H1 (cell line): Measurements from ENCODE around the gene FHL2. TPM values are rescaled to one million over a fixed set of nuclear protein-coding genes. Genes with fewer than 3 reads are reported as not detected.

Experiments
- CTCF ChIA-PET: fragments of 300-600 bp; sonication (Branson Sonifier 250); formaldehyde crosslinking; loops from one replicate; lab custom pipeline; 2021; ENCODE audit not compliant: partially characterized antibody; lab: Charles Lee
- POLR2A ChIA-PET: fragments of 300-600 bp; sonication (Branson Sonifier 250); formaldehyde crosslinking; loops from one replicate; lab custom pipeline; 2021; ENCODE audit warnings: inconsistent platforms; ENCODE audit not compliant: partially characterized antibody; lab: Charles Lee
- DNase-seq, 2 experiments: peaks; one replicate each; pipeline versions ENCODE4 v3.0.0 to v3.0.0-alpha.2; 2010 to 2022; ENCODE audit warnings: low spot score in 2 of 2, low read depth in 1 of 2, mixed read lengths in 1 of 2
- FAIRE-seq: peaks from 2 replicates; lab custom pipeline; 2011; peaks lifted over from hg19 to GRCh38; lab: Jason Lieb, UNC
- H2AFZ ChIP-seq: 2 replicates; pipeline ENCODE4 v1.8.1; 2012; ENCODE audit warnings: low read length, inconsistent platforms
- H2AK5ac ChIP-seq: 2 replicates; pipeline ENCODE4 v1.6.1; 2013; ENCODE audit warnings: low read depth, low read length
- H2BK120ac ChIP-seq: replicated peaks from 2 replicates; pipeline ENCODE3; 2013; ENCODE audit warnings: low read depth, low read length, inconsistent platforms
- H2BK12ac ChIP-seq: 2 replicates; pipeline ENCODE4 v1.6.1; 2013; ENCODE audit warnings: low read depth, low read length
- H2BK15ac ChIP-seq: 2 replicates; pipeline ENCODE4 v1.6.1; 2013; ENCODE audit warnings: low read length
- H2BK20ac ChIP-seq: 2 replicates; pipeline ENCODE4 v1.6.1; 2013; ENCODE audit warnings: low read length
- H2BK5ac ChIP-seq: 2 replicates; pipeline ENCODE4 v1.6.1; 2013; ENCODE audit warnings: low read depth, low read length
- H3K14ac ChIP-seq: 2 replicates; pipeline ENCODE4 v1.6.1; 2013; ENCODE audit warnings: inconsistent platforms; ENCODE audit not compliant: insufficient read length
- H3K18ac ChIP-seq: 2 replicates; pipeline ENCODE4 v1.6.1; 2013; ENCODE audit warnings: low read length; ENCODE audit errors: extremely low read depth
- H3K23ac ChIP-seq: 2 replicates; pipeline ENCODE4 v1.6.1; 2013; ENCODE audit warnings: inconsistent platforms; ENCODE audit not compliant: insufficient read length
- H3K23me2 ChIP-seq: 2 replicates; pipeline ENCODE4 v1.6.1; 2013; ENCODE audit warnings: low read depth, low read length
- H3K27ac ChIP-seq: 2 replicates; pipeline ENCODE4 v1.6.1; 2011; ENCODE audit warnings: low read depth, low read length, inconsistent platforms
- H3K27me3 ChIP-seq, 4 experiments: replicated peaks in 1 of 4; 1 replicate in 1 of 4; 2 replicates in 3 of 4; pipeline versions ENCODE4 v1.6.1 to v1.8.1; 2011 to 2013; ENCODE audit warnings: low read length in 3 of 4, mild to moderate bottlenecking in 3 of 4, inconsistent platforms in 2 of 4, mixed read lengths in 2 of 4, moderate library complexity in 1 of 4; ENCODE audit not compliant: control insufficient read depth in 3 of 4, insufficient read depth in 3 of 4; ENCODE audit errors: extremely low read depth in 1 of 4
- H3K36me3 ChIP-seq, 4 experiments: 2 replicates each; pipeline versions ENCODE4 v1.6.1 to v1.8.1; 2011 to 2013; ENCODE audit warnings: mild to moderate bottlenecking in 4 of 4, low read length in 3 of 4, moderate library complexity in 2 of 4, control low read depth in 1 of 4, inconsistent platforms in 1 of 4; ENCODE audit not compliant: insufficient read depth in 4 of 4, control insufficient read depth in 2 of 4
- H3K4ac ChIP-seq: replicated peaks from 2 replicates; pipeline ENCODE3; 2013; ENCODE audit warnings: low read length, low read depth, mixed read lengths, inconsistent platforms; ENCODE audit not compliant: insufficient read length
- H3K4me1 ChIP-seq, 4 experiments: replicated peaks in 1 of 4; 1 replicate in 1 of 4; 2 replicates in 3 of 4; pipeline versions ENCODE4 v1.6.1 to v1.8.1; 2011 to 2013; ENCODE audit warnings: low read length in 3 of 4, inconsistent platforms in 2 of 4, mixed read lengths in 1 of 4; ENCODE audit not compliant: insufficient read depth in 4 of 4, control insufficient read depth in 3 of 4
- H3K4me2 ChIP-seq, 2 experiments: 2 replicates each; pipeline versions ENCODE4 v1.6.1 to v1.8.1; 2011 to 2013; ENCODE audit warnings: low read depth in 2 of 2, low read length in 2 of 2, control low read depth in 1 of 2, inconsistent platforms in 1 of 2, mild to moderate bottlenecking in 1 of 2; ENCODE audit not compliant: insufficient read depth in 1 of 2
- H3K4me3 ChIP-seq, 4 experiments: fragments of 200-600, 300-600 bp in 1 of 4; sonication (generic), shearing (Covaris generic), sonication (Bioruptor Twin) in 1 of 4; 2 replicates each; pipeline versions ENCODE4 v1.5.1 to v1.8.1; 2011 to 2016; ENCODE audit warnings: low read length in 4 of 4, low read depth in 3 of 4, control low read depth in 2 of 4, inconsistent platforms in 2 of 4, mild to moderate bottlenecking in 2 of 4, mixed read lengths in 1 of 4, moderate library complexity in 1 of 4; ENCODE audit not compliant: insufficient read depth in 2 of 4; ENCODE audit errors: extremely low read depth in 1 of 4
- H3K56ac ChIP-seq: replicated peaks from 2 replicates; pipeline ENCODE3; 2013; ENCODE audit warnings: low read depth, mild to moderate bottlenecking, mixed read lengths, low read length, inconsistent platforms; ENCODE audit not compliant: insufficient read length
- H3K79me1 ChIP-seq: 2 replicates; pipeline ENCODE4 v1.6.1; 2013; ENCODE audit warnings: low read depth, low read length, control low read depth
- H3K79me2 ChIP-seq, 2 experiments: 2 replicates each; pipeline versions ENCODE4 v1.6.1 to v1.8.1; 2012 to 2013; ENCODE audit warnings: low read length in 2 of 2, mild to moderate bottlenecking in 2 of 2, inconsistent platforms in 1 of 2; ENCODE audit not compliant: insufficient read depth in 2 of 2, control insufficient read depth in 1 of 2
- H3K9ac ChIP-seq, 4 experiments: replicated peaks in 1 of 4; 1 replicate in 1 of 4; 2 replicates in 3 of 4; pipeline versions ENCODE4 v1.6.1 to v1.8.1; 2011 to 2013; ENCODE audit warnings: low read depth in 3 of 4, low read length in 3 of 4, control low read depth in 2 of 4, mild to moderate bottlenecking in 2 of 4, moderate library complexity in 2 of 4, inconsistent platforms in 1 of 4; ENCODE audit errors: extremely low read depth in 1 of 4
- H3K9me3 ChIP-seq, 2 experiments: 2 replicates each; pipeline versions ENCODE4 v1.6.1 to v1.8.1; 2012 to 2013; ENCODE audit warnings: mild to moderate bottlenecking in 2 of 2, moderate library complexity in 2 of 2, control low read depth in 1 of 2, inconsistent platforms in 1 of 2, low read depth in 1 of 2, low read length in 1 of 2, mixed read lengths in 1 of 2; ENCODE audit not compliant: insufficient read depth in 2 of 2
- H4K20me1 ChIP-seq, 2 experiments: replicated peaks in 1 of 2; 2 replicates each; pipeline versions ENCODE3 to v1.8.1; 2011 to 2013; ENCODE audit warnings: inconsistent platforms in 2 of 2, low read length in 2 of 2, mild to moderate bottlenecking in 1 of 2; ENCODE audit not compliant: insufficient read depth in 2 of 2, control insufficient read depth in 1 of 2
- H4K5ac ChIP-seq: 2 replicates; pipeline ENCODE4 v1.6.1; 2013; ENCODE audit warnings: low read length, low read depth, mixed read lengths, inconsistent platforms; ENCODE audit not compliant: insufficient read length
- H4K8ac ChIP-seq: 2 replicates; pipeline ENCODE4 v1.8.0; 2013; ENCODE audit warnings: mild to moderate bottlenecking, moderate library complexity, low read length, inconsistent platforms; ENCODE audit not compliant: insufficient read depth; ENCODE audit errors: extremely low read depth
- H4K91ac ChIP-seq: replicated peaks from 2 replicates; pipeline ENCODE3; 2013; ENCODE audit warnings: low read length, mixed read lengths, inconsistent platforms; ENCODE audit not compliant: insufficient read length
- FOSL1 ChIP-seq: IDR thresholded peaks from 2 replicates; pipeline ENCODE4 v1.6.1; 2011; ENCODE audit warnings: mild to moderate bottlenecking, low read depth, low read length, moderate library complexity; ENCODE audit not compliant: insufficient read depth
- KDM5A ChIP-seq: fragments of 200-600 bp; IDR thresholded peaks from 2 replicates; pipeline ENCODE4 v1.7.1; 2012; ENCODE audit warnings: mild to moderate bottlenecking, low read length, inconsistent platforms, mixed read lengths
- POLR2A ChIP-seq, 2 experiments: IDR thresholded peaks; 1 replicate in 1 of 2; 2 replicates in 1 of 2; pipeline ENCODE4 v1.6.1; 2011; ENCODE audit warnings: low read depth in 2 of 2, low read length in 2 of 2, mild to moderate bottlenecking in 2 of 2; ENCODE audit errors: control extremely low read depth in 1 of 2
- POLR2AphosphoS5 ChIP-seq: IDR thresholded peaks from 2 replicates; pipeline ENCODE4 v1.6.1; 2011; ENCODE audit warnings: low read depth, low read length
- SAP30 ChIP-seq: fragments of 300-600 bp; sonication (generic); IDR thresholded peaks from 2 replicates; pipeline ENCODE4 v1.7.1; 2012; ENCODE audit warnings: low read length, moderate library complexity, mild to moderate bottlenecking, inconsistent platforms; ENCODE audit not compliant: insufficient read depth, insufficient replicate concordance
- SP4 ChIP-seq: IDR thresholded peaks from 2 replicates; pipeline ENCODE4 v1.6.1; 2012; ENCODE audit warnings: low read length, inconsistent platforms
- WGBS, 2 experiments: shearing (Covaris generic) in 1 of 2; methylation state at CpG; one replicate each; pipeline versions ENCODE4 v1.1.6 to v1.1.7; 2013 to 2015; ENCODE audit warnings: low lambda C conversion rate in 2 of 2, mixed read lengths in 2 of 2, inconsistent platforms in 1 of 2, low coverage in 1 of 2, missing lambda C conversion rate in 1 of 2; ENCODE audit not compliant: insufficient replicate concordance in 2 of 2, insufficient coverage in 1 of 2, insufficient read length in 1 of 2; ENCODE audit errors: extremely low coverage in 1 of 2, missing lambda C conversion rate in 1 of 2; 5-methylcytosine and 5-hydroxymethylcytosine counted together
- polyA plus RNA-seq, 7 experiments: library from polyadenylated mRNA; depleted of rRNA in 3 of 7; stranded (reverse) in 5 of 7; unstranded in 2 of 7; fragments of >200 nt in 5 of 7; fragments of 200-250 nt in 2 of 7; gene quantifications; 1 replicate in 5 of 7; 2 replicates in 1 of 7; 4 replicates in 1 of 7; pipeline versions ENCODE4 v1.2.1 to v1.2.3, GENCODE V29; 2011 to 2013; ENCODE audit warnings: missing spikeins in 2 of 7, mixed read lengths in 2 of 7
- total RNA-seq: library from RNA; stranded (reverse); fragmentation: NEBNext Ultra II Directional; extraction: Animal tissue kit (Norgen Biotek cat#: 25700); gene quantifications from 2 replicates; pipeline ENCODE4 v1.2.1, GENCODE V29; 2021
- TF ChIP-seq, protein P1 (sequence below): IDR thresholded peaks from 2 replicates; pipeline ENCODE4 v1.6.1; 2011; ENCODE audit warnings: low read depth, mild to moderate bottlenecking, low read length; ENCODE audit not compliant: insufficient read depth

Gene FHL2
- total and polyA plus RNA-seq, 2 of the 8 experiments (the other 6 are each of a cell fraction or from before 2014, with no cell fraction given): 33.2 to 64.3 TPM

DNA sequence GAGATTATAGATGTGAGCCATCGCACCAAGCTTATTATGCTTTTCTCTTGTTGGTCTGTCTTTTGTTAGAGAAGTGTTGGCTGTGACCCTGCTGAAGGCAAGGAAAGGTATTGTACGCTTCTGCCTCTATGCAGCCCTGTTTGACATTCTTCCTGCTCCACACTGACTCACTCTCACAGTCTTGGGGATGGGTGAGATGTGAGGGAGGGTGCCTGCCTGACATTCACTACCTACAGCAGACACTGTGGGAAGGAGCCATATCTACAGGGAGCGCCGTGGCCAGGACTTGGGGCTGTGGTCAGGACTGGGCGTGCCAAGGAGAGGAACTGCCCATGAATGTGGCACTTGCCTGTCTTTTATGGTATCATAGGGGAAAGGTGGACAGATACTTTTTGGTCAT lies 43.9 kb upstream of the FHL2 start:
- no peak overlapping the region for H2AFZ ChIP-seq
- no peaks in the 10 kb centered on the region for H3K36me3 ChIP-seq
- H3K79me2 ChIP-seq: no peaks in the 10 kb centered on the region
- no peak for TF ChIP-seq FOSL1
- TF ChIP-seq KDM5A: no peak
- TF ChIP-seq, protein P1, sequence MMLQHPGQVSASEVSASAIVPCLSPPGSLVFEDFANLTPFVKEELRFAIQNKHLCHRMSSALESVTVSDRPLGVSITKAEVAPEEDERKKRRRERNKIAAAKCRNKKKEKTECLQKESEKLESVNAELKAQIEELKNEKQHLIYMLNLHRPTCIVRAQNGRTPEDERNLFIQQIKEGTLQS: no peak
- no peak for TF ChIP-seq SAP30
- no peak for TF ChIP-seq SP4
- TF ChIP-seq POLR2A (IDR thresholded peaks at IDR 0.05; ENCODE audit: control extremely low read depth in 1 of 2, low read depth in 2 of 2, low read length in 2 of 2): no peak
- TF ChIP-seq POLR2AphosphoS5: no peak
- ChIA-PET POLR2A (no interaction called here), CTCF (interaction anchor here (0.6 to 1.4 kb wide), 5 partner anchors 8 to 525 kb away, joined by 3 to 6 read pairs (median 3); no protein-coding TSS in a partner anchor)
- FAIRE-seq: no peak
- no peak for DNase-seq
- H3K4ac ChIP-seq: no peak overlapping the region
- peaks cover 0 to under 1% (median 0%) of the 10 kb centered on the region in 4 experiments; a peak in 1 of 7 replicates for H3K27me3 ChIP-seq
- no peak overlapping the region for H2BK15ac ChIP-seq
- H3K18ac ChIP-seq: no peak overlapping the region
- no peak overlapping the region for H2AK5ac ChIP-seq
- H4K20me1 ChIP-seq: no peaks in the 10 kb centered on the region
- H2BK120ac ChIP-seq: no peak overlapping the region
- H3K14ac ChIP-seq: no peak overlapping the region
- no peak overlapping the region for H3K9ac ChIP-seq
- H3K27ac ChIP-seq: no peak overlapping the region
- H4K8ac ChIP-seq: no peak overlapping the region
- H4K91ac ChIP-seq: peak overlapping the region; percentile 25
- H2BK20ac ChIP-seq: no peak overlapping the region
- no peak overlapping the region for H3K4me2 ChIP-seq
- no peak overlapping the region for H3K56ac ChIP-seq
- no peak overlapping the region for H4K5ac ChIP-seq
- no peak overlapping the region for H3K4me3 ChIP-seq
- no peak overlapping the region for H3K23ac ChIP-seq
- no peak overlapping the region for H2BK5ac ChIP-seq
- no peaks in the 10 kb centered on the region for H3K23me2 ChIP-seq
- WGBS, 2 experiments: 87% methylated on average over 5 of the region's 5 CpGs; no CpG with 5 or more reads in 1 of the 2 experiments
- H3K79me1 ChIP-seq: no peaks in the 10 kb centered on the region
- no peaks in the 10 kb centered on the region for H3K9me3 ChIP-seq
- peaks cover 0 to 7% (median under 1%) of the 10 kb centered on the region in 4 experiments; a peak in 3 of 7 replicates for H3K4me1 ChIP-seq
- H2BK12ac ChIP-seq: no peak overlapping the region
